Osteoblast (primary cell): ENCODE measurements around the gene CANX. TPM values are rescaled to one million over a fixed set of nuclear protein-coding genes. Genes with fewer than 3 reads are reported as not detected.

Source experiments
- DNase-seq: peaks from one replicate; pipeline ENCODE4 v3.0.0; 2011; ENCODE audit warnings: low spot score, mixed read lengths; ENCODE audit not compliant: insufficient read length; ENCODE audit errors: missing footprints
- H2AFZ ChIP-seq: 2 replicates; pipeline ENCODE4 v1.6.0; 2011; ENCODE audit warnings: mild to moderate bottlenecking, low read length
- H3K27ac ChIP-seq: 2 replicates; pipeline ENCODE4 v1.5.1; 2011; ENCODE audit warnings: mild to moderate bottlenecking, low read depth, low read length, moderate library complexity
- H3K27me3 ChIP-seq: 2 replicates; pipeline ENCODE4 v1.6.0; 2012; ENCODE audit warnings: mild to moderate bottlenecking, control low read depth, inconsistent platforms, low read length, moderate library complexity; ENCODE audit not compliant: insufficient read depth
- H3K36me3 ChIP-seq: 2 replicates; pipeline ENCODE4 v1.5.1; 2011; ENCODE audit warnings: mild to moderate bottlenecking, low read length, control low read depth, moderate library complexity; ENCODE audit not compliant: insufficient read depth
- H3K4me1 ChIP-seq: 2 replicates; pipeline ENCODE4 v1.5.1; 2011; ENCODE audit warnings: mild to moderate bottlenecking, low read length, control low read depth, moderate library complexity; ENCODE audit not compliant: insufficient read depth
- H3K4me2 ChIP-seq: 2 replicates; pipeline ENCODE4 v1.6.0; 2011; ENCODE audit warnings: mild to moderate bottlenecking, low read length; ENCODE audit not compliant: insufficient read depth
- H3K4me3 ChIP-seq: fragments of 200-600 bp; sonication (generic); 3 replicates; pipeline ENCODE4 v1.5.1; 2012; ENCODE audit warnings: mild to moderate bottlenecking, low read length, inconsistent platforms; ENCODE audit not compliant: insufficient read depth
- H3K79me2 ChIP-seq: 2 replicates; pipeline ENCODE4 v1.6.0; 2012; ENCODE audit warnings: mild to moderate bottlenecking, low read length, control low read depth, inconsistent platforms; ENCODE audit not compliant: insufficient read depth
- H3K9me3 ChIP-seq: 2 replicates; pipeline ENCODE4 v1.5.1; 2011; ENCODE audit warnings: low read depth, low read length, control low read depth
- H4K20me1 ChIP-seq: 2 replicates; pipeline ENCODE4 v1.6.0; 2012; ENCODE audit warnings: mild to moderate bottlenecking, low read length, control low read depth; ENCODE audit not compliant: insufficient read depth
- total RNA-seq: library from RNA; depleted of rRNA; stranded (reverse); fragments of >200 nt; gene quantifications from 2 replicates; pipeline ENCODE4 v1.2.3, GENCODE V29; 2012
- TF ChIP-seq, protein P1 (sequence below): IDR thresholded peaks from 2 replicates; pipeline ENCODE4 v1.5.1; 2011; ENCODE audit warnings: mild to moderate bottlenecking, low read depth, low read length, moderate library complexity; ENCODE audit errors: extremely low read depth

Gene CANX
- total RNA-seq, 1 donor = 698 TPM

DNA sequence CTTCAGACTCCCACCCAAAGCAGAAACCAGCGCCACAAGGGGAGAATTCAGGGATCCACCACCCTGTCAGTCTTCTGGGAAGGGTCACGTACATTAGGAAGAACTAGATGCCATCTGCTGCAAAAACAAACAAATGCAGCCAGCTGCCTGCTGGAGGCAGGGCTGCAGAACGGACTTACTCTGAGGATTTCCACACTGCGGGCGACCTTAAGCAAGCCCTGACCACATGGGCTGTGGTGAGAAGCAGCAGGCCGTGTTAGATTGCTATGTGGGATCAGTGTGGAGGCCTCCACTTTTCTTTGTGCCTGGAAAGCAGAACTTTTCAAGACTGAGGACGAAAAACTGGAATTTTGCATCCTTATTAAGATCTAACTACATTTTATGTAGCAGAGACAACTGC is 81.6 kb downstream of the CANX start:
- TF ChIP-seq, protein P1, sequence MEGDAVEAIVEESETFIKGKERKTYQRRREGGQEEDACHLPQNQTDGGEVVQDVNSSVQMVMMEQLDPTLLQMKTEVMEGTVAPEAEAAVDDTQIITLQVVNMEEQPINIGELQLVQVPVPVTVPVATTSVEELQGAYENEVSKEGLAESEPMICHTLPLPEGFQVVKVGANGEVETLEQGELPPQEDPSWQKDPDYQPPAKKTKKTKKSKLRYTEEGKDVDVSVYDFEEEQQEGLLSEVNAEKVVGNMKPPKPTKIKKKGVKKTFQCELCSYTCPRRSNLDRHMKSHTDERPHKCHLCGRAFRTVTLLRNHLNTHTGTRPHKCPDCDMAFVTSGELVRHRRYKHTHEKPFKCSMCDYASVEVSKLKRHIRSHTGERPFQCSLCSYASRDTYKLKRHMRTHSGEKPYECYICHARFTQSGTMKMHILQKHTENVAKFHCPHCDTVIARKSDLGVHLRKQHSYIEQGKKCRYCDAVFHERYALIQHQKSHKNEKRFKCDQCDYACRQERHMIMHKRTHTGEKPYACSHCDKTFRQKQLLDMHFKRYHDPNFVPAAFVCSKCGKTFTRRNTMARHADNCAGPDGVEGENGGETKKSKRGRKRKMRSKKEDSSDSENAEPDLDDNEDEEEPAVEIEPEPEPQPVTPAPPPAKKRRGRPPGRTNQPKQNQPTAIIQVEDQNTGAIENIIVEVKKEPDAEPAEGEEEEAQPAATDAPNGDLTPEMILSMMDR = no peak
- H3K4me1 ChIP-seq = no peaks in the 10 kb centered on the region
- H2AFZ ChIP-seq = no peak overlapping the region
- no peak overlapping the region for H3K27ac ChIP-seq
- no peaks in the 10 kb centered on the region for H3K27me3 ChIP-seq
- H3K36me3 ChIP-seq = peaks cover 28% of the 10 kb centered on the region
- DNase-seq = peak; percentile 64
- no peak overlapping the region for H3K4me3 ChIP-seq
- no peaks in the 10 kb centered on the region for H3K79me2 ChIP-seq
- no peak overlapping the region for H3K4me2 ChIP-seq
- H3K9me3 ChIP-seq = no peaks in the 10 kb centered on the region
- H4K20me1 ChIP-seq = peaks cover 6% of the 10 kb centered on the region

Other genes with a start within 250 kb of the CANX start
- 51.8 and 54.2 TPM in 2 replicates for gene RUFY1, start 148.4 kb upstream of the CANX start, total RNA-seq
- 354 and 368 TPM in 2 replicates for gene HNRNPH1, start 75.3 kb upstream of the CANX start, total RNA-seq
- gene CBY3, start 17.9 kb upstream of the CANX start, total RNA-seq = not detected in 2 replicates
- gene MAML1, start 33.9 kb downstream of the CANX start, total RNA-seq = 12.4 and 14.1 TPM in 2 replicates
- gene LTC4S, start 95.0 kb downstream of the CANX start, total RNA-seq = 1.4 and 1.5 TPM in 2 replicates
- gene MGAT4B, start 107.9 kb downstream of the CANX start, total RNA-seq = 90.5 and 95.9 TPM in 2 replicates
- 826 and 992 TPM in 2 replicates for gene SQSTM1, start 121.9 kb downstream of the CANX start, total RNA-seq
- 10.1 and 12.7 TPM in 2 replicates for gene MRNIP, start 159.8 kb downstream of the CANX start, total RNA-seq
- gene TBC1D9B, start 208.9 kb downstream of the CANX start, total RNA-seq = 89.4 and 90.2 TPM in 2 replicates